H9 (cell line): ENCODE data around the gene NUTM2G. TPM values are rescaled to one million over a fixed set of nuclear protein-coding genes. Genes with fewer than 3 reads are reported as not detected.

Source experiments
- DNase-seq: peaks from one replicate; pipeline ENCODE4 v3.0.0-alpha.2; 2017
- H2AFZ ChIP-seq: one replicate; pipeline ENCODE4 v1.6.1; 2013; ENCODE audit warnings: mild to moderate bottlenecking, low read length, control low read depth, moderate library complexity
- H2AK5ac ChIP-seq: 2 replicates; pipeline ENCODE4 v1.6.1; 2013; ENCODE audit warnings: low read length, control low read depth, mixed read lengths; ENCODE audit not compliant: insufficient read length
- H2BK120ac ChIP-seq: one replicate; pipeline ENCODE4 v1.6.1; 2013; ENCODE audit warnings: low read depth, mild to moderate bottlenecking, low read length, control low read depth, inconsistent platforms; ENCODE audit not compliant: poor library complexity, severe bottlenecking
- H2BK12ac ChIP-seq: 2 replicates; pipeline ENCODE4 v1.6.1; 2013; ENCODE audit warnings: low read length, control low read depth, mixed read lengths, low read depth; ENCODE audit not compliant: insufficient read length
- H2BK15ac ChIP-seq: 2 replicates; pipeline ENCODE4 v1.6.1; 2013; ENCODE audit warnings: low read depth, low read length, control low read depth
- H2BK20ac ChIP-seq: one replicate; pipeline ENCODE4 v1.6.1; 2013; ENCODE audit warnings: low read depth, mild to moderate bottlenecking, low read length, control low read depth, inconsistent platforms; ENCODE audit not compliant: poor library complexity, severe bottlenecking
- H2BK5ac ChIP-seq: 2 replicates; pipeline ENCODE4 v1.6.1; 2013; ENCODE audit warnings: low read length, control low read depth, mixed read lengths; ENCODE audit not compliant: insufficient read length
- H3K14ac ChIP-seq: 2 replicates; pipeline ENCODE4 v1.6.1; 2013; ENCODE audit warnings: low read length, control low read depth; ENCODE audit not compliant: insufficient read depth
- H3K18ac ChIP-seq: 2 replicates; pipeline ENCODE4 v1.6.1; 2013; ENCODE audit warnings: low read depth, mild to moderate bottlenecking, mixed read lengths, low read length, control low read depth; ENCODE audit not compliant: insufficient read length
- H3K23ac ChIP-seq: 2 replicates; pipeline ENCODE4 v1.6.1; 2013; ENCODE audit warnings: low read length, control low read depth, mixed read lengths, low read depth; ENCODE audit not compliant: insufficient read length
- H3K23me2 ChIP-seq: 2 replicates; pipeline ENCODE4 v1.6.1; 2013; ENCODE audit warnings: low read depth, mild to moderate bottlenecking, mixed read lengths, low read length, control low read depth; ENCODE audit not compliant: insufficient read length, poor library complexity, severe bottlenecking
- H3K27ac ChIP-seq: 2 replicates; pipeline ENCODE4 v1.5.1; 2013; ENCODE audit warnings: low read length, control low read depth, mixed read lengths, low read depth; ENCODE audit not compliant: insufficient read length
- H3K27me3 ChIP-seq: 2 replicates; pipeline ENCODE4 v1.6.1; 2013; ENCODE audit warnings: low read length, control low read depth, inconsistent platforms; ENCODE audit not compliant: insufficient read depth
- H3K4ac ChIP-seq: 2 replicates; pipeline ENCODE4 v1.6.1; 2013; ENCODE audit warnings: low read depth, mild to moderate bottlenecking, control low read depth, inconsistent platforms, low read length, moderate library complexity
- H3K4me1 ChIP-seq: 2 replicates; pipeline ENCODE4 v1.6.1; 2013; ENCODE audit warnings: low read length, control low read depth, inconsistent platforms; ENCODE audit not compliant: insufficient read depth
- H3K4me2 ChIP-seq: 2 replicates; pipeline ENCODE4 v1.6.1; 2013; ENCODE audit warnings: low read length, control low read depth, mixed read lengths; ENCODE audit not compliant: insufficient read length, insufficient read depth
- H3K56ac ChIP-seq: 2 replicates; pipeline ENCODE4 v1.6.1; 2013; ENCODE audit warnings: low read depth, mild to moderate bottlenecking, mixed read lengths, low read length, control low read depth; ENCODE audit not compliant: insufficient read length
- H3K79me1 ChIP-seq: 2 replicates; pipeline ENCODE4 v1.6.1; 2013; ENCODE audit warnings: low read depth, mild to moderate bottlenecking, moderate library complexity, low read length, control low read depth, inconsistent platforms; ENCODE audit not compliant: insufficient read depth, poor library complexity, severe bottlenecking
- H3K79me2 ChIP-seq: 2 replicates; pipeline ENCODE4 v1.6.1; 2013; ENCODE audit warnings: low read length, control low read depth, inconsistent platforms; ENCODE audit not compliant: insufficient read depth
- H3K9ac ChIP-seq: 2 replicates; pipeline ENCODE4 v1.6.1; 2013; ENCODE audit warnings: low read length, control low read depth, mixed read lengths; ENCODE audit not compliant: insufficient read length; ENCODE audit errors: extremely low read depth
- H3K9me3 ChIP-seq: one replicate; pipeline ENCODE4 v1.6.1; 2013; ENCODE audit warnings: low read depth, low read length, inconsistent platforms; ENCODE audit not compliant: control insufficient read depth
- H3T11ph ChIP-seq: one replicate; pipeline ENCODE4 v1.6.1; 2013; ENCODE audit warnings: mild to moderate bottlenecking, low read length, control low read depth, inconsistent platforms
- H4K20me1 ChIP-seq: one replicate; pipeline ENCODE4 v1.6.1; 2013; ENCODE audit not compliant: control insufficient read depth, insufficient read length, insufficient read depth
- H4K5ac ChIP-seq: 2 replicates; pipeline ENCODE4 v1.6.1; 2013; ENCODE audit warnings: low read depth, mild to moderate bottlenecking, mixed read lengths, low read length, control low read depth; ENCODE audit not compliant: insufficient read length
- H4K8ac ChIP-seq: replicated peaks from 2 replicates; pipeline ENCODE4 v1.6.1; 2013; ENCODE audit warnings: low read length, control low read depth, mixed read lengths, low read depth; ENCODE audit not compliant: insufficient read length
- H4K91ac ChIP-seq: 2 replicates; pipeline ENCODE4 v1.6.1; 2013; ENCODE audit warnings: low read depth, mild to moderate bottlenecking, moderate library complexity, mixed read lengths, low read length, control low read depth; ENCODE audit not compliant: insufficient read length
- H3K27ac Mint-ChIP-seq, 3 experiments: 2 replicates in 2 of 3; 3 replicates in 1 of 3; pipeline ENCODE4 v1.8.0; 2020 to 2021; ENCODE audit warnings: mixed read lengths in 3 of 3, mild to moderate bottlenecking in 1 of 3, moderate library complexity in 1 of 3
- H3K27me3 Mint-ChIP-seq: 2 replicates; pipeline ENCODE4 v1.8.0; 2021; ENCODE audit warnings: low read depth, mild to moderate bottlenecking, moderate library complexity, mixed read lengths
- H3K36me3 Mint-ChIP-seq, 3 experiments: 2 replicates in 2 of 3; 3 replicates in 1 of 3; pipeline ENCODE4 v1.8.0; 2020 to 2021; ENCODE audit warnings: low read depth in 3 of 3, mixed read lengths in 3 of 3; ENCODE audit not compliant: insufficient read depth in 1 of 3
- H3K4me1 Mint-ChIP-seq, 2 experiments: 2 replicates each; pipeline ENCODE4 v1.8.0; 2020; ENCODE audit warnings: mixed read lengths in 2 of 2
- H3K4me3 Mint-ChIP-seq, 2 experiments: 2 replicates in 1 of 2; 3 replicates in 1 of 2; pipeline ENCODE4 v1.8.0; 2020 to 2021; ENCODE audit warnings: mild to moderate bottlenecking in 2 of 2, mixed read lengths in 2 of 2, moderate library complexity in 1 of 2
- H3K9me3 Mint-ChIP-seq, 2 experiments: 2 replicates in 1 of 2; 3 replicates in 1 of 2; pipeline ENCODE4 v1.8.0; 2020; ENCODE audit warnings: mild to moderate bottlenecking in 2 of 2, mixed read lengths in 2 of 2, moderate library complexity in 1 of 2
- CTCF ChIP-seq: fragments of 200-600 bp; sonication (generic); conservative IDR thresholded peaks from 3 replicates; pipeline ENCODE4 v1.8.0; 2021; ENCODE audit warnings: antibody characterized with exemption, mild to moderate bottlenecking
- total RNA-seq: library from RNA; stranded (reverse); gene quantifications from 2 replicates; pipeline ENCODE4 v1.2.1, GENCODE V29; 2021

NUTM2G gene
- total RNA-seq, 1 experiment from 2014 or later: 0.57 TPM

- H2BK5ac ChIP-seq: no peak overlapping the region
- H3K4me2 ChIP-seq: no peak overlapping the region
- H3K23me2 ChIP-seq: no peaks in the 10 kb centered on the region
- no peaks in the 10 kb centered on the region for H3K9me3 Mint-ChIP-seq
- no peak for TF ChIP-seq CTCF
- no peaks in the 10 kb centered on the region for H3K4me1 ChIP-seq
- no peaks in the 10 kb centered on the region for H3K27me3 ChIP-seq
- H4K91ac ChIP-seq: no peak overlapping the region
- H3K4me3 Mint-ChIP-seq: no peak overlapping the region
- H3K27ac Mint-ChIP-seq: no peak overlapping the region; a peak in 1 of 7 replicates
- no peak overlapping the region for H3K14ac ChIP-seq
- no peak overlapping the region for H3K18ac ChIP-seq
- no peak overlapping the region for H3T11ph ChIP-seq
- H3K36me3 Mint-ChIP-seq: no peaks in the 10 kb centered on the region
- H4K5ac ChIP-seq: no peak overlapping the region
- H3K9ac ChIP-seq: no peak overlapping the region
- H3K27me3 Mint-ChIP-seq: peaks cover 1% of the 10 kb centered on the region; the same call in 1 of the 2 replicates
- no peaks in the 10 kb centered on the region for H3K79me2 ChIP-seq
- no peak overlapping the region for H3K23ac ChIP-seq
- no peaks in the 10 kb centered on the region for H3K4me1 Mint-ChIP-seq
- no peak overlapping the region for H3K27ac ChIP-seq
- no peak overlapping the region for H3K56ac ChIP-seq
- no peak for DNase-seq
- no peak overlapping the region for H2BK15ac ChIP-seq
- no peak overlapping the region for H2BK20ac ChIP-seq
- no peak overlapping the region for H2BK12ac ChIP-seq
- H4K20me1 ChIP-seq: no peaks in the 10 kb centered on the region
- no peak overlapping the region for H4K8ac ChIP-seq
- no peak overlapping the region for H2AFZ ChIP-seq
- no peaks in the 10 kb centered on the region for H3K79me1 ChIP-seq
- H3K4ac ChIP-seq: no peak overlapping the region
- H2BK120ac ChIP-seq: no peak overlapping the region
- H3K9me3 ChIP-seq: no peaks in the 10 kb centered on the region
- no peak overlapping the region for H2AK5ac ChIP-seq
Measured at GRCh38 chr9:96885424-96885823, 43.2 kb upstream of the NUTM2G start.
